HG03575 (cell line): Measurements from ENCODE around the gene ZNF367.
"Not testable (repeated sequence)": the region's sequence is repeated elsewhere in the genome, so short reads cannot be mapped to it uniquely, and the experiment has no call there.

Source experiments
- ATAC-seq: cut with Tn5 transposase; IDR thresholded peaks from one replicate; pipeline ENCODE4 v1.9.1; 2021; ENCODE audit not compliant: unreplicated experiment, insufficient number of reproducible peaks, low FRiP score; ENCODE audit errors: extremely low read depth

ZNF367 gene

DNA sequence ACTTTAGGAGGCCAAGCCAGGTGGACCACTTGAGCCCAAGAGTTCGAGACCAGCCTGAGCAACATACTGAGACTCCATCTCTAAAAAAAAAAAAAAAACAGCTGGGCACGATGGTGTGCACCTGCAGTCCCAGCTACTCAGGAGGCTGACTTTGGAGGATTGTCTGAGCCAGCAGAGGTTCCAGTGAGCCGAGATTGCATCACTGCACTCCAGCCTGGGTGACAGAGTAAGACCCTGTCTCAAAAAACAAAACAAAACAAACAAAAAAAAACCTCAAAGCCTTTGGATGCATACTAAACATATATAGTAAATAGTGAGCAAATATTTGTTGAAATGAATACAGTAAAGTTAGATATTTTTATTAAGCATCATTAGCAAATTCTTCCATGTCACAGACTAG lies 40.0 kb downstream of the ZNF367 start:
- no peak for ATAC-seq

DNA sequence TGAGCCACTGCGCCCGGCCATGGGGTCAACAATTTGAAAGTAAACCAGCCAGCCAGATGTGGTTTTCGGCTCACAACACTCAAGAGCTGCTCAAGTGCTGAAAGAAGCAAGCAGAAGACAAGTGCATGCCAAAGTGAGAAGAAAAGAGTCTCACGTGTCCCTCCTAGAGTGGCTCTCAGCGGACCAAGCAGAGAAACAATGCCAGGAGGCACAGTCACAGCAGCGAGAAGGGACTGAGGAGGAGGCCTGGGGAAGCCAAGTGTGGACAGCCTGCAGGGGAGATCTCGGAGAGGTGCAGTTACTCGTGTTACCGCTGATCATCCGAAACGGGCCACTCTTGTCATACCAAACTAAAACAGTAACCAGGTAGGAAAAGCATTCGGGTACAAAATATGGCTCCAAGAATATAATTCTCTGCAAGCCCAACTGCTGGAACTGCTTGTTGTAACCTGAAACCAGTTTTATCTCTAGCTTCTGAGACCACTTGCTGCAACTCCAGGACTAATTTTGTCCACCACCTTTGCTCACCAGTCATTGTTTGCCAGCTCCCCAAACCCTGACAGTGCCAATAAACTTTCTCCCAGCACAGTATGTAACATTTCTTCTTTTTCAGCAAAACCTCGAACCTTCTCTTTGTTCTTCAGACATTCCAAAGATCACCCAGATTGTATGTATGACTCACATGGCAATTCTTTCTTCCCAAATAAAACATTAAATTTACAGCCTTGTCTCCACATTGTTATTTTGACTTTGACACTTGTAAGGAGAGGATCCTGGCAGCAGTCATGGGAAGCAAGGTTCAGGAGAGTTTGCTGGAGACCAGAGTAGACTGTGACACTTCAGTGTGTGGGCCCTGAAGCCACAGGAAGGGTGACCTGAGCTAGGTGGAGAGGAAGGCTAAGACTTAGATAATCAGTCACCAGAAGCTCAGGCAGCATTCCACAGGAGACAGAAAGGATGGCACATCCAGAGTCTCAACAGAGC lies 41.0 kb downstream of the ZNF367 start:
- no peak for ATAC-seq

DNA sequence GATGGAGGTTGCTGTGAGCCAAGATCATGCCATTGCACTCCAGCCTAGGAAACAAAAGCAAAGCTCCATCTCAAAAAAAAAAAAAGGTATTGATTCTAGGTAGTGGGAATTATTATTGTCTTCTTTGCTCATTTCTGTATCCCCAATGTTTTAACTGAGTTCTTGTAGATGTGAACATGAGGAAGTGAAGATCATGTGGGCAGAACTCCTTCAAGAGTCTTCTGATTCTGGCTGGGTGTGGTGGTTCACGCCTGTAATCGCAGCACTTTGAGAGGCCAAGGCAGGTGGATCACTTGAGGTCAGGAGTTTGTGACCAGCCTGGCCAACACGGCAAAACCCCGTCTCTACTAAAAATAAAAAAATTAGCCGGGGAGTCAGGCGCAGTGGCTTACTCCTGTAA lies 42.7 kb downstream of the ZNF367 start:
- ATAC-seq, result not testable (repeated sequence)

- ATAC-seq, result no peak
Measured at GRCh38 chr9:96367943-96368342, 50.2 kb downstream of the ZNF367 start.

GRCh38 chr9:96363175-96363967 lies 54.8 kb downstream of the ZNF367 start:
- no peak for ATAC-seq

DNA sequence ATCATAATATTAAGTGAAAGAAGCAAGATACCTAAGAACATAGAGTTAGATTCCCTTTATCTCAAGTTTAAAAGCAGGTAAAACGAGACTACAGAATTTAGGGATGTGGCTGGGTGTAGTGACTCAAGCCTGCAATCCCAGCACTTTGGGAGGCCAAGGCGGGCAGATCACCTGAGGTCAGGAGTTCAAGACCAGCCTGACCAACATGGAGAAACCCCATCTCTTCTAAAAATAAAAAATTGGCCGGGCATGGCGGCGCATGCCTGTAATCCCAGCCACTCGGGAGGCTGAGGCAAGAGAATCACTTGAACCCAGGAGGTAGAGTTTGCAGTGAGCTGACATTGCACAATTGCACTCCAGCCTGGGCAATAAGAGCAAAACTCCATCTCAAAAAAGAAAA lies 56.1 kb downstream of the ZNF367 start:
- not testable (repeated sequence) for ATAC-seq

DNA sequence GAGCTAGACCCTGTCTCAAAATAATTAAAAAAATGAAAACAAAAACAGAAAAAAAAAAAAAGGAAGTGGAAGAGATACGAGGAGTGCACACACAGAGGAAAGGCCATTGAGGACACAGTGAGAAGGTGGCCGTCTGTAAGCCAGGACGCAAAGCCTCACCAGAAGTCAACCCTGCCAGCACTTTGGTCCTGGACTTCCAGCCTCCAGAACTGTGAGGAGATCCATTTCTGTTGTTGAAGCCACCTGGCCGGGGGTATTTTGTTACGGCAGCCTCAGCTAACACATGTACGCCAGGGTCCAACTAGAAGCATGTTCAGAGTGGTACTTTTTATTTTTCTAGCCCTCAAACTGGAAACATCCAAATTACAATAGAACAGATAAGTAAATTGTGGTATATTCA lies 56.5 kb downstream of the ZNF367 start:
- no peak for ATAC-seq

GRCh38 chr9:96360976-96361375 lies 57.2 kb downstream of the ZNF367 start:
- ATAC-seq, result no peak

DNA sequence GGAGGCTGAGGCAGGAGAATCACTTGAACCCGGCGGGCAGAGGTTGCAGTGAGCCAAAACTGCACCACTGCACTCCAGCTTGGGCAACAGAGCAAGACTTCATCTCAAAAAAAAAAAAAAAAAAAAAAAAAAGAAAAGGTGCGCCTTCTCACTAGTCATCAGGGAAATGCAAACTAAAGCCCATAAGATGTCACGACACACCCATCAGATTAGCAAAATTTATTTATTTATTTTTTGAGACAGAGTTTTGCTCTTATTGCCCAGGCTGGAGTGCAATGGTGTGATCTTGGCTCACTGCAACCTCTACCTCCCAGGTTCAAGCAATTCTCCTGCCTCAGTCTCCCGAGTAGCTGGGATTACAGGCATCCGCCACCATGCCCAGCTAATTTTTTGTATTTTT lies 57.6 kb downstream of the ZNF367 start:
- not testable (repeated sequence) for ATAC-seq

DNA sequence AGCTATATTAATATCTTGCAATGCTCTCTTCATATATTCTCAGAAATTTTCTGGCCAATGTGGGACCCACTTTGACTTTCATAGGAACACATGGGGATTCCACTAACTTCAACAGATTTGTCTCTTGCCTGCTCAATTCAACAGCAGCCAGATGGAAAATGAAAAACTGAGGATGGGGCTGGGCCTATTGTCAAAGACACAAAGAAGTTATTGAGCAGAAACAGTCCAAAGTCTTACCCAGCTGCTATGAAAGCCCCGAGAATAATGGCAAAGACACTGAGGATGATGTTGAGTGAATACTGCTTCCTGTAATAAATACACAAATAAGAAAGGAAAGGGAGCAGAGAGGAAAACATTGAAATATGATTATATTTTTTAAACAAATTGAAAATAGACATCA lies 67.3 kb downstream of the ZNF367 start:
- ATAC-seq, result no peak

- no peak for ATAC-seq
Measured at GRCh38 chr9:96348261-96348660, 69.9 kb downstream of the ZNF367 start.

DNA sequence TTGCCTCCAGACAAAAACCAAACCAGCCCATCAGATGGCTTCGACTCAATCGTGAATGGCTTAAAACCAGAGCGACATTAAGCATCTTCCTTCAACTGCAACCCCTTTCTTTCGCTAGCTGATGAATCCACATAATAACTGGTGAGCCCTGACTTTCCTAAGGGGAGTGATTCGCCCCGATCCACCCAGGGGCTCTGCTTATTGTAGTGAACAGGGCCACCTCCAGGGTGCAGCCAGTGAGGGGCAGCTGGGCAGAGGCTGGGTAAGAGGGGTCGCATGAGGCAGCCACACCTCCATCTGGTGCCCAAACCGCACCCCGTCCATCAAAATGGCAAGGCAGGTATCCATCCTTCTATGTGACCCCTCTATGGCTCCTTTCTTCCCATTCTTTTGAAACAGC lies 72.6 kb downstream of the ZNF367 start:
- no peak for ATAC-seq

- no peak for ATAC-seq
Measured at GRCh38 chr9:96344458-96345180, 73.6 kb downstream of the ZNF367 start.

- ATAC-seq, result no peak
Measured at GRCh38 chr9:96343515-96344360, 74.4 kb downstream of the ZNF367 start.

- ATAC-seq, result no peak
Measured at GRCh38 chr9:96342571-96343245, 75.5 kb downstream of the ZNF367 start.

DNA sequence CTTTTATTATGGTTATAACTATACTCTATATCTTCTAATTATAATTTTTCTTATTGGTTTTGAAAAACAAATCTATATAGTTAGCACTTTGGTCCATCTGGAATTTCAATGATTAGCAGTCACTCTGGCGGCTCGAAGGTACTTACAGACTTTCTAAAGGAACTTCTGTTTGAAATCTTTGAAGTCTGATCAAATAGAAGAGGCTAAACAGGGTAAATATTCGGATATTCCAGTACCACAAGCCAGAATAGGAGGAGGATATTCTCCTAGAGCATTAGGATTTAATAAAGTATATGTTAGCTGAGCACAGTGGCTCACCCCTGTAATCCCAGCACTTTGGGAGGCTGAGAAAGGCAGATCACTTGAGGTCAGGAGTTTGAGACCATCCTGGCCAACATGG lies 77.5 kb downstream of the ZNF367 start:
- no peak for ATAC-seq

DNA sequence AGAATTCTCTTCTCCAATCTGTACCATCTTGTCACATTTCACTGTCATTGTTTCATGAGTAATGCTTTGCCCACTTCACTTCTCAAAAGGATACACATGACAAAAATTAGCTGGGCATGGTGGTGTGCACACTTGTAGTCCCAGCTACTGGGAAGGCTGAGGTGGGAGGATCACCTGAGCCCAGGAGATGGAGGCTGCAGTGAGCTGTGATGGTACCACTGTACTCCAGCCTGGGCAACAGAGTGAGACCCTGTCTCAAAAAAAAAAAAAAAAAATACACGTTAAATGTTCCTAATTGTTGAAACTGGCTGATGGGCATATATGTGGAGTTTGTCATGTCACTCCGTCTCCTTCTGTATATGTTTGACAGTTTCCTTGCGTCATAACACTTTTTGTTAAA lies 79.9 kb downstream of the ZNF367 start:
- no peak for ATAC-seq
